SKM-1 treated with dmso at 0.1 percent for 144 hours (cell line): ENCODE results near the gene DENND1B.

Source experiments
- DNase-seq: peaks from one replicate; lab custom pipeline; 2025; ENCODE audit not compliant: unreplicated experiment; lab: John Stamatoyannopoulos, UW

DENND1B gene

DNA sequence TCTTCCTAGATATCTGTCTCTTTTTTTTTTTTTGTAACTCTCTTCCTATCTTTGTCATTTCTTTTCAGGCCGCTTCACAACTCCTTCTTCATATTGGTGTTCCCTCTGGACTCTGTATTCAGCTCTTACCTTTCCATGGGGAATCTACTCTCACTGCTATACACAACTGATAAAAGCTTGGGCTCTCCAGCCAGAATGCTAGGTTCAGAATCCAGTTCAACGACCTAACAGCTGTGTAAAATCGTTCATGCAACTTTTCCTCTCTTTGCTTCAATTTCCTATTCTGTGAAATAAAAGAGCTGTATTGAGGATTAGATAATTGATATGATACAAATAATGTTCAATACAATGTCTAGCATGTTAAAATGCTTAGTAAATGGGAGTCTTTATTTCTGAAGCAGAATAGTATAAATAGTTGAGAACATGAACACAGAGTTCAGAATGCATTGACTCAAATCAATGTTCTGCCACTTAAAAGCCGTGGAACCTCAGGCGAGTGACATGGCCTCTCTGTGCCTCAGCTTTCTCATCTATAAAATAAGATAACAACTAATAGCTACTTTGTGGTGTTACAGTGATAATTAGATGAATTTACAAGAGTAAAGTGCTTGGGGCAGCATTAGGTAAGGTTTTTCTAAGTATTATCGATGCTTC lies 88.5 kb downstream of the DENND1B start:
- DNase-seq: no peak

GRCh38 chr1:197686231-197686630 lies 89.0 kb downstream of the DENND1B start:
- DNase-seq: no peak

DNA sequence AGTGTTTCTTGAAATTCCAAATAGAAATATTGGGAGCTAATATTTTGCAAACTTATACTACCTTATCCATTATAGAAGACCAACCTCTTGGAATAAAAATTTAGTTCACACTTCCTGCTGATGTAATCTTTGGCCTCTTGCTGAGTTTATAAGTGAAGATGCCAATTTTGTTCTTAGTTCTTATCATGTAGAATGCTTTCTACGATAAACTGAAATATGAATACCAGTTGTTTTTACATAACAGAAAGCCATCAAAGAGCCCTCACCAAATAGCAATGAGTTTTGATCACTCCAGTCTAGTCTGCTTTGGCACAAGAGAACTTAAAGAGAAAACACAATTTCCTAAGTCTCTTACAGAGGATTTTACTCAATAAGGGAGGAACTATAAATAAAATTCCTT lies 89.5 kb downstream of the DENND1B start:
- DNase-seq: no peak

DNA sequence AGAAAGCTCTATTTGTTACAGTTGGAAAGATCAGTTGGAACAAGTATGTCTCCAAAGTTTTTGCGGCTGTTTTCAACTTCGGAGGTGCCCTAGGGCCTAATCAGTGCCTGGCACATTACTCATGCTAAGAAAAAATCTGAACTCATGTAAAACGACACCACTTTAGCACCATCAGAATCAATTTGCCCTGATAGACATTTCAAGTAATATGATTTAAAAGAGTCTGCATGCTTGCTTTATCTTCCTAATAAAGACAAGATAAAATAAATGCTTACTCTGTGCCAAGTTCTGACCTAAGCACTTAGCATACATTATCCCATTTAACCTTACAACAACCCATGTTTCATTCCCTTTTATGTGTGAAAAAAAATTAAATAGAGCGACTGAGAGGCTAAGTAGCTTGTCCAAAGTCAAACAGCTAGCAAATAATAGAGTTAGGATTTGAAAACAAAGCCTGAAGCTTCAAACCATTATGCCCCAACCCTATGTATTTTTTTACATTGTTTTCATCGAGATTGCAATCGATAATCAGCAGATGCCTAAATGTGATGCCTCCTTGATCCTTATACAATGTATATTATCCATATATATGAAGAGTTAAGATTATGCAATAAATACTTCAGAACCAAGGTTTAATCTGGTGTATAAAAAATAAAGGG lies 91.3 kb downstream of the DENND1B start:
- DNase-seq: no peak

DNA sequence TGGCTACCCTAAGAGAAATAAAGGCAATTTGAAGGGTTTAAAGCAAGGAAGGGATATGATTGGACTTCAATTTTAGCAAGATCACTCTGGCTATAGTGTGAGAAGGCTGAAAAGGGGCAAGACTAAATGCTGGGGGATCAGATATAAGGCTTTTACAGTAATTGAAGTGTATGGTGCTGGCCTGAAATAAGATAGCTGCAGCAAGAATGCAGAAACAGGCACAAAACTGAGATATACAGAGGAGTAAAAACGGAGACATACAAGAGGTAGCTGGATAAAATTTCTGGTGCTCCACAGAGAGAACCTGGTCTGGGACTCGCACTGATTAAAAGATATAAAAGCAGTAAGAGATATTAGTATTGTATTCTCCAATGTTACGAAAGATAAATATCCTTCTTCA lies 92.0 kb downstream of the DENND1B start:
- no peak for DNase-seq

DNA sequence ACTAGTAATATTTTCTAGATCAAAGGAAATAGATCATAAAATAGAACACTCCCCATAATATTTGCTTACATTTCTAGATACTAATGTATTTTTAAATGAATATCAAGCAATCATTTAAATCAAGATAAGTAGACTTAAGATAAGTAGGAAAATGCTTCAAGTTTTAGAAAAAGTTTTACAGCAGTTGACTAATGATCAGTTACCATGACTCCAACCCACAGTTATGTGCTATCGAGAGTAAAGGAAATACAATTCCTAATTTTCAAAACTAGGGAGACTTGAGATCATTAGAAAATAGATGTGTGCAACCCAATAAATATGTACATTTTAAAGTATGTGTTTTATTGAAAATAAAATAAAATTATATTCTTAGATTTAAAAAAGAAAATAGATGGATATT lies 95.0 kb downstream of the DENND1B start:
- no peak for DNase-seq

DNA sequence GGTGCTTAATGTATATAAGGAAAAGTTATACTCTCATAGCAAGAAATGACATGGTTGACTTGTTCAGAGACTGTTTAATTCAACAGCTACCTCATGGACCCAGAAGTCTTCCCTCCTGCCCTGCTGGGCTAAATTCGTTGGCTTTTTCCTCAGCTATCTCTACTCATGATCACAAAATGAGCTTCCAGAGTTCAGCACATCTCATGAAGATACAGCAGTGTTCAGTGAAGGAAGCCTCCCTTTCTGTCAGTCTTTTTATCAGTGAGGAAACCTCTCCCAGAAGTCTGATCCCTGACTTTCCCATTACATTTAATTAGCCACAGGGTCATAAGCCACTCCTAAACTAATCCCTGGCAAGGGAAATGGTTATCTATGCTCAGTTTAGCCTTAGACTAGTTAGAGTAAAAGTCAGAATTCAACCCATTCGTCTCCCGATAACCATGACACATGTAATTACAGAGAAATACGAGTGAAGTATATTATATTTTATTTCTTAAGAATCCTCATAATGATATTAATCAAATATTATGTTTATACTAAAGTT lies 97.5 kb downstream of the DENND1B start:
- no peak for DNase-seq

DNA sequence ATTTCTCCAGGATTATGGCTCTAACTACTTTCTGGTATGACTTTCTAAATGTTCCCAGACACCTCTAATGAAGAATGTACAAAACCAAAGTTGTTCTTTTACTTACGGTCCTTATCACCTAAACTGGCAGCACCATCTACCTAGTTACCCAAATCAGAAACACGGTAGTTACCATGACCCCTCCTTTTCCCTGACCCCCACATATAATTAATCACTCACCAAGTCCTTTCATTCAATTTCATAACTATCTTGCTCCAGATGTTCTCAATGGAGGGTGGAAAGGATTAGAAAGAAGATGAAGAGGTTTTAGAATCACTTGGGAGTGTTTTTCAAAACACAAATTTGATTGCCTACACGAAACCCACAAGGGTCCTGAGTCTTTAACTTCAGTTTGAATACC lies 98.0 kb downstream of the DENND1B start:
- DNase-seq: no peak

DNA sequence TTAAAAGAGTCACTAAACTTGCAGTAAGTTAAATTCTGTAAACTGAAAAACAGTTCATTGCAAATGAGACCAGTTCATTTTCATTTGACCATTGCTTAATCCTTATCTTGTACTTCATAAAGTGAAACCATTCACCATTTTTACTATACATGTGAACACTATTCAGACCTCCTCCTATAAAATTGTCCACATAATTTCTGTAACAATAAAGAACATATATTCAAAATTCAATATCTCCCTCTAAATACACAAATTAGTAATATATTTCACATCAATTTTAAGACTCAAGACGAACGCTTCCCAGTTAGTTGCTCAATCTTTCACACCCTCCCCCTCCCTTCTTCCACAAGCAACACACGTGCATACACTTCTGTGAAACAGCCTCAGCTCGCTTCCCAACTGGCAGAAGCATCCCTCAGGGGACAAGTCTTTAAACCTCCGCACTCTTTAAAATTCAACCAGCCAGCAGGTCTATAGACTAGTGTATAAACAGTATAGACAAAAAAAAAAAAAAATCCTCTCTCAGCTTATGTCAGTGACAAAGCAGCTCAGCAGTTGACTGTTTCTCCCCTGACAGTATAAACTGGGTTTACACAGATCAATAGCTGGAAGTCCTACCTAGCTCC lies 99.6 kb downstream of the DENND1B start:
- peak; percentile 17 for DNase-seq

- DNase-seq: no peak
Observed at GRCh38 chr1:197674286-197674685, 101.0 kb downstream of the DENND1B start.

DNA sequence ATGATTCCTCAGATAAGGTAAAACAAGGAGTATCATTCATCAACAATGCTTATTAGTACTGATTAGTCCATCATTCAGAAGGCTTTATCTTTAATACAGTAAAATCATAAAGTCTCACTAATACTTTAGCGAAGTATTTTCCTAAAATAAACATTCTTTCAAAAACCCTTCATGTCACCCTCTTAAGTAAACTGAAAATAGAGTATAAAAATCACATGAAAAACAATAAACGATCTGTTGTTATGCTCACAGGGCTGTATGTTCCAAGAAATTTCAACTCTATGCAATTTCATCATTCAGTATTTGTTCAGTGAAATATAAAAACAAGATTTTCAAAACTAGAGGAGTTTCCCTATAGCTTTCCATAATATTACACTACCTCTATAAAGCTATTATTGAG lies 102.0 kb downstream of the DENND1B start:
- no peak for DNase-seq

GRCh38 chr1:197672347-197672746 lies 102.9 kb downstream of the DENND1B start:
- DNase-seq: no peak

GRCh38 chr1:197671920-197672319 lies 103.4 kb downstream of the DENND1B start:
- no peak for DNase-seq

- no peak for DNase-seq
Observed at GRCh38 chr1:197671140-197671539, 104.1 kb downstream of the DENND1B start.

GRCh38 chr1:197666769-197667285 lies 108.5 kb downstream of the DENND1B start:
- no peak for DNase-seq

DNA sequence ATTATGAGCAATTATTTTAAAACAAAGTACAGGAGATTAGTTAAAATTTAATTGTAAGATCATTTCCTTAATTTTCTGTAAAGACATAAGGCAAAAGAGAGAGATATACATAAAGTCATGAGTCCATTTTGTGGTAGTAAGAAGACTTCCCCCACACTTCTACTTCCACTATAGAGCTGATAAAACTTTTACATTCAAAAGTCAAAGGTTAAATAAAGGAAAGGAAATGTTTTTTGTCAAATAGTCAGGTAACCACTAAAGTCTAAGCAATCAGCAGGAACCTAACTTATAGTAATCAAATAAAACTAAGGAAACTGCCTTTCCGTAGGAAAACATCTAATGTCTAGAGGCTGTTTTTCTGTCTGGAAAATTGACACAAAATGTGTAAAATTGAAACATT lies 110.9 kb downstream of the DENND1B start:
- no peak for DNase-seq

DNA sequence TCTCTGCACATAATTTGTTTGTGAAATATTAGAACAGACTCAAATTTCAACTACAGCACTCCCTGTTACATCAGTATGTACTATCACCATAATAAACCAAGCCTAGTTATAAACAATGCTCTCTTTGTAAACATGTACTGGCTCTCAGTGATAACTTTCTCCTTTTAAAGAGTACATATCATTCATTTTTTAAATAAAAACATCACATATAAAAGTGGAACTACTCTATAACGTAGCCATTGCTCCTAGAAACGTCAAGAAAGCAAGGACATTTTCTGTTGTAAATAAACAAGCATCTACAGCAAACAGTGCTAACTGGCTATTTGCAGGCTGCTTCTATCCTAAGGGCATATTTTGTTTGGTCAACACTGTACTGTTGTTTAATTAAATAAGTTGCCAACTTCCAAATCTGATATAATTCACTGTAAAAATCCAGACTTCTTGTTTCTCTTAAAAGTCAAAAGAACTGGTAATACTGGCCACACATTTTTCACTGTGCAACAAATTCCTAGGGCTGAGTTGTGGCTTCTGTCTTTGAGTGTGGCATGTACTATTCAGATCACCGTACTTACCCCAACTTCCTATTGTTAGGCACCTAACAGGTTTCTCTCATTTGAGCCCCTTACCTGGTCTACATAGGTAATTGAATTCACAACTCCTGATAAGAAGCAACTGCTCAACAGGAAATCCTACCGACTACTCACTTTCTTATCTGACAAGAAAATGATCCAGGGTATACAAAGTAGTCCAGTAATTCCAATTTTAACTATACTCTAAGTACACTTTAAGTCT lies 111.9 kb downstream of the DENND1B start:
- no peak for DNase-seq

GRCh38 chr1:197660389-197660788 lies 114.9 kb downstream of the DENND1B start:
- DNase-seq: no peak

DNA sequence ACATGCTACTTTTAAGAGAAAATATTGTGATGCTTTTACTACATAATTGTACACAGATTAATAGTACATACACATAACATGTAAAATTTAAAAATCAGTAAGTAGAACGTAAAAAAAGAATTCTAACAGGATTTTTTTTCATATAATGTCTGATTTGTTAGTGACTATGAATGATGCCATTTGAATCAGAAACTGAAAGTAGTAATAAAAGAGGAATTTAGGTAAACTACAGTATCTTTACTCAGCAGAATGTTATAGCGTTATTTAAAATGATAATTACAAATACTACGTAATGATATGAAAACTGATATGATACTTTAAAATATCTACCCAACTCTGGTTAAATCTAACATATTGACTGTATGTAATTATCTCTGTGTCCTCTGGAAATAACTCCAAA lies 116.1 kb downstream of the DENND1B start:
- no peak for DNase-seq

DNA sequence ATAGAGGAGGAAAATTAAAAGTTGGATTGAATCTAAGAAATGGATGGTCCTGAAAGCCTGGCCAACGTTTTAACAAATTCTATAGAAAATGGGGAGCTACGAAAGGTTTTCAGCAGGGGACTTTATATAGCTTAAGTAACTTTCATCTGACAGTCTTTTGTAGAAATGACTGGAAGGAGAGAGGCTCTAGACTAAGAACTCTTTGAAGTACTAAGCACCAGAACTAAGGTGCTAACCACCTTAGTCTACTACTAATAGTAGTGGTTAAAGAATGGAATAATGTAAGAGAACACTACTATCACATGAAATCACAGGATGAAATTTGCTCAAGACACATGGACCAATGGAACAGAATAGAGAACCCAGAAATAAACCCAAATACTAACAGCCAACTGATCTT lies 126.1 kb downstream of the DENND1B start:
- DNase-seq: no peak

DNA sequence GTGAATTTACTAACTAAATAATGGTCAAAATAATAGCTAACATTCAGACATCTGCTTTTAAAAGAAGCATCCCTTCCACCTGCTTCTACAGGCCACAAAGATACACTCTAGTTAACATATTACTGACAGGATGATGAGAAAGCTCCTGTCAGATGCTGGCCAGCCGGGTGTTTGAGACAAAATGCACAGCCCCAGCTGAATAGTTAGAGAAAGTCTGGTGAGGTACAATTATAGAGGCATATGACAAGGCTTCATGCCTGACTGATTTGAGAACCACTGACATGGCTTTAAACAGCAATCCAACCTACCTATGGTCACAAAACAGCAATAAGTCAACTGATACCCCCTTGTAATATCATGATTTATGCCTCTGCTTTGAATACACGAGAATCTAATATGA lies 137.0 kb downstream of the DENND1B start:
- DNase-seq: no peak
